Measurements from ENCODE around the gene HBZ. TPM values are rescaled to one million over a fixed set of nuclear protein-coding genes. Genes with fewer than 3 reads are reported as not detected.

Gene HBZ
- total and polyA plus RNA-seq, 2 of the 8 experiments (the other 6 are each of a cell fraction or from before 2014, with no cell fraction given): 0.12 TPM; not detected in 1

DNA sequence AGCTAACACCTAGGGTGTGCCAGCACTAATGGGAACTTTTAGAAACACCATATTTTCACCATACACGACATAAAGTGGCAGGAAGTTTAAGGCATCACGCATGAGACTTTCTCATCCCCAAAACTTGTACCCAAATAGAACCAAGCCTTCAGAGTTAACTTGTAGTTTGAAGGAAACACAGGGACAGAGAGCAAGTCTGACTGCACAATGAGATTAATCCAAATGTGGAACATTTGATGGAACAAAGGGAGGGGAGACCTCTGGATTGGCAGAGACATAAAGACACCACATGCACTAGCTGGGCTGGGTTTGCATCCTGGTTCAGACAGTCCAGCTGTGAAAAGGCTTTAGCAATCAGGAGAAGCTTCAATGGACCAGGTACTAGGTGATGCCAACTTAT lies 38.1 kb upstream of the HBZ start:
- no peak overlapping the region for H2BK12ac ChIP-seq (ENCODE audit: low read depth, low read length)
- no peaks in the 10 kb centered on the region for H3K79me2 ChIP-seq (ENCODE audit: control insufficient read depth in 1 of 2, insufficient read depth in 2 of 2, low read length in 2 of 2)
- H2AK5ac ChIP-seq (ENCODE audit: low read depth, low read length): no peak overlapping the region
- no peaks in the 10 kb centered on the region for H3K9me3 ChIP-seq (ENCODE audit: insufficient read depth in 2 of 2, low read depth in 1 of 2, low read length in 1 of 2)
- H4K20me1 ChIP-seq (replicated peaks in 1 of 2; ENCODE audit: control insufficient read depth in 1 of 2, insufficient read depth in 2 of 2, low read length in 2 of 2): peaks cover 0 to 13% of the 10 kb centered on the region in 2 experiments
- no peak overlapping the region for H2BK5ac ChIP-seq (ENCODE audit: low read depth, low read length)
- no peak overlapping the region for H3K23ac ChIP-seq (ENCODE audit: insufficient read length)
- WGBS, 2 experiments (ENCODE audit: extremely low coverage in 1 of 2, insufficient coverage in 1 of 2, insufficient read length in 1 of 2, insufficient replicate concordance in 2 of 2, low coverage in 1 of 2, low lambda C conversion rate in 2 of 2, missing lambda C conversion rate in 1 of 2): 93% methylated on average over 2 of the region's 2 CpGs; no CpG with 5 or more reads in 1 of the 2 experiments
- H3K4me2 ChIP-seq (ENCODE audit: insufficient read depth in 1 of 2, low read depth in 2 of 2, low read length in 2 of 2): no peak overlapping the region
- H3K56ac ChIP-seq (replicated peaks; ENCODE audit: insufficient read length, low read depth, low read length): no peak overlapping the region
- H3K9ac ChIP-seq (replicated peaks in 1 of 4; ENCODE audit: extremely low read depth in 1 of 4, low read depth in 3 of 4, low read length in 3 of 4): no peak overlapping the region
- H2AFZ ChIP-seq (ENCODE audit: low read length): no peak overlapping the region
- FAIRE-seq (no peak), DNase-seq (ENCODE audit: low read depth in 1 of 2, low spot score in 2 of 2) (no peak)
- CTCF ChIA-PET (ENCODE audit: partially characterized antibody): interaction anchor here (1.0 kb wide), 1 partner anchor 10 kb away, joined by 6 read pairs; no protein-coding TSS in a partner anchor
- no peak overlapping the region for H3K14ac ChIP-seq (ENCODE audit: insufficient read length)
- H4K91ac ChIP-seq (replicated peaks; ENCODE audit: insufficient read length, low read length): no peak overlapping the region
- H4K8ac ChIP-seq (ENCODE audit: extremely low read depth, insufficient read depth, low read length): no peak overlapping the region
- no peak overlapping the region for H2BK20ac ChIP-seq (ENCODE audit: low read length)
- no peak overlapping the region for H2BK120ac ChIP-seq (replicated peaks; ENCODE audit: low read depth, low read length)
- no peak overlapping the region for H2BK15ac ChIP-seq (ENCODE audit: low read length)
- H3K79me1 ChIP-seq (ENCODE audit: low read depth, low read length): no peaks in the 10 kb centered on the region
- no peaks in the 10 kb centered on the region for H3K27me3 ChIP-seq (replicated peaks in 1 of 4; ENCODE audit: control insufficient read depth in 3 of 4, extremely low read depth in 1 of 4, insufficient read depth in 3 of 4, low read length in 3 of 4)
- peaks cover 0 to 4% (median 1%) of the 10 kb centered on the region in 4 experiments; a peak in 4 of 7 replicates for H3K4me1 ChIP-seq (replicated peaks in 1 of 4; ENCODE audit: control insufficient read depth in 3 of 4, insufficient read depth in 4 of 4, low read length in 3 of 4)
- no peak overlapping the region for H3K27ac ChIP-seq (ENCODE audit: low read depth, low read length)
- POLR2A ChIA-PET (ENCODE audit: partially characterized antibody): no interaction called here
- peaks cover 0 to 3% (median 0%) of the 10 kb centered on the region in 4 experiments; a peak in 2 of 8 replicates for H3K36me3 ChIP-seq (ENCODE audit: control insufficient read depth in 2 of 4, insufficient read depth in 4 of 4, low read length in 3 of 4)
- H3K23me2 ChIP-seq (ENCODE audit: low read depth, low read length): no peaks in the 10 kb centered on the region
- no peak overlapping the region for H4K5ac ChIP-seq (ENCODE audit: insufficient read length, low read depth, low read length)
- no peak overlapping the region for H3K4ac ChIP-seq (replicated peaks; ENCODE audit: insufficient read length, low read depth, low read length)
- no peak overlapping the region for H3K18ac ChIP-seq (ENCODE audit: extremely low read depth, low read length)
- H3K4me3 ChIP-seq (ENCODE audit: extremely low read depth in 1 of 4, insufficient read depth in 2 of 4, low read depth in 3 of 4, low read length in 4 of 4): no peak overlapping the region
- no peak for TF ChIP-seq CTCF (IDR thresholded peaks at IDR 0.05; ENCODE audit: control extremely low read depth in 1 of 3, insufficient read depth in 1 of 3, low read depth in 1 of 3, low read length in 3 of 3)
- TF ChIP-seq CHD1 (IDR thresholded peaks at IDR 0.05; ENCODE audit: low read depth, low read length): no peak
- TF ChIP-seq EZH2 (IDR thresholded peaks at IDR 0.05; ENCODE audit: low read depth, low read length, severe bottlenecking): no peak
- no peak for TF ChIP-seq KDM1A (IDR thresholded peaks at IDR 0.05; ENCODE audit: borderline replicate concordance, low read length)
- TF ChIP-seq, protein P1, sequence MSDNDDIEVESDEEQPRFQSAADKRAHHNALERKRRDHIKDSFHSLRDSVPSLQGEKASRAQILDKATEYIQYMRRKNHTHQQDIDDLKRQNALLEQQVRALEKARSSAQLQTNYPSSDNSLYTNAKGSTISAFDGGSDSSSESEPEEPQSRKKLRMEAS (IDR thresholded peaks at IDR 0.05): no peak
- no peak for TF ChIP-seq SRF (IDR thresholded peaks at IDR 0.05; ENCODE audit: low read depth, low read length)
- no peak for TF ChIP-seq EP300 (IDR thresholded peaks at IDR 0.05; ENCODE audit: borderline replicate concordance in 1 of 2, low read depth in 2 of 2, low read length in 2 of 2)
- no peak for TF ChIP-seq TAF1 (IDR thresholded peaks at IDR 0.05; ENCODE audit: low read depth, low read length)
- no peak for TF ChIP-seq HDAC6 (IDR thresholded peaks at IDR 0.05; ENCODE audit: low read depth, low read length)
- TF ChIP-seq RFX5 (IDR thresholded peaks at IDR 0.05; ENCODE audit: borderline replicate concordance, low read depth, low read length): no peak
- TF ChIP-seq RXRA (IDR thresholded peaks at IDR 0.05; ENCODE audit: insufficient read depth, low read depth, low read length): no peak
